ENCODE data around the gene ASIC3. TPM values are rescaled to one million over a fixed set of nuclear protein-coding genes. Genes with fewer than 3 reads are reported as not detected.

ASIC3 gene
- total RNA-seq, 2 donors from 2014 or later = 1.1 to 1.2 TPM

DNA sequence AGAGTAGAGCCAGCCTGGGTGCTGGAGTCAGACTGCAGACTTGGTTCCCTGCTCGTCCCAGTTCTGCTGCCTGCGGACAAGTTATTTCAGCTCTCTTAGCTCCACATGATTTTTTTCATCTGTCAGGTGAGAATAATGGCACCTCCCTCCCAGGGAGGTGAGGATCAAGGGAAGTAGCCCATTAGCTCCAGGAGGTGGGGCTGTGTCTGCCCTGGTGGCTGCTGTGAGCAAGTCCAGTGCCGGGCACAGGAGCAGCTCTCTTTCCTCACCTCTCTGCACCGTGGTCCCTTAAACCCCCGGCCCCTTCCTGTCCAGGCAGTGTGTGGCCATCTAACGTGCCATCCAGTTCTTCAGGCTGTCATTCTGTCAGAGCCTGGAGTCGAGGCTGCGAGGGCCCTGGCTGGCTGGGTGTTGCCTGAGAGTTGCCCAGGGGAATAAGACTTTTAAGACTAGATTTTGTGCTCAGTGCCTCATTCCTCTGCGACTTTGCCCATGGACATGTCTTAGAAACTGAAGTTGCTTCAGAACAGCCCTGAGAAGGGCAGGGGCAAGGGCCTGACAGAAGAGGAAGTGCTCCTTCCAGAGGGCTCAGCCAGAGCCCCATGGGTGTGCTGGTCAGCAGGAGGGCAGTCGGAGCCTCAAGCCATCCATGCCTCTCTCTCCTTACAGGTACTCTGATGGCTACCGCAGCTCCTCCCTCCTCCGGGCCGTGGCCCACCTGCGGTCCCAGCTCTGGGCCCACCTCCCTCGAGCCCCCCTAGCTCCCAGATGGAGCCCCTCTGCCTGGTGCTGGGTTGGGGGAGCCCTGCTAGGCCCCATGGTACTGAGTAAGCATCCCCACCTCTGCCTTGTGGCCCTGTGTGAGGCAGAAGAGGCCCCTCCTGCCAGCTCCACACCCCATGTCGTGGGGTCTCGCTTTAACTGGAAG is 15.1 kb upstream of the ASIC3 start:
- Histone ChIP-seq H3K4me1 (peaks cover 0 to 12% of the 10 kb centered on the region in 2 donors), H3K9me3 (no peaks in the 10 kb centered on the region), H3K36me3 (peaks cover 25% of the 10 kb centered on the region), H3K27me3 (no peaks in the 10 kb centered on the region), H3K4me3 (no peak overlapping the region), H3K27ac (no peak overlapping the region)
- no peak for DNase-seq (ENCODE audit: low spot score)
- no peak for TF ChIP-seq CTCF (IDR thresholded peaks at IDR 0.05)

- no peak for DNase-seq (ENCODE audit: low spot score)
- no peak for TF ChIP-seq CTCF (IDR thresholded peaks at IDR 0.05)
- peaks cover 25% of the 10 kb centered on the region for H3K36me3 ChIP-seq
- no peaks in the 10 kb centered on the region for H3K27me3 ChIP-seq
- H3K4me3 ChIP-seq = no peak overlapping the region
- H3K27ac ChIP-seq = no peak overlapping the region
- peaks cover 0 to 18% of the 10 kb centered on the region in 2 donors for H3K4me1 ChIP-seq
- H3K9me3 ChIP-seq = no peaks in the 10 kb centered on the region
Measured at GRCh38 chr7:151033864-151034249, 14.5 kb upstream of the ASIC3 start.

GRCh38 chr7:151034312-151035025 is 13.9 kb upstream of the ASIC3 start:
- no peaks in the 10 kb centered on the region for H3K9me3 ChIP-seq
- TF ChIP-seq CTCF (IDR thresholded peaks at IDR 0.05) = no peak
- no peak overlapping the region for H3K27ac ChIP-seq
- no peak overlapping the region for H3K4me3 ChIP-seq
- H3K27me3 ChIP-seq = no peaks in the 10 kb centered on the region
- peaks cover 25% of the 10 kb centered on the region for H3K36me3 ChIP-seq
- peaks cover 1 to 18% of the 10 kb centered on the region in 2 donors for H3K4me1 ChIP-seq
- no peak for DNase-seq (ENCODE audit: low spot score)

DNA sequence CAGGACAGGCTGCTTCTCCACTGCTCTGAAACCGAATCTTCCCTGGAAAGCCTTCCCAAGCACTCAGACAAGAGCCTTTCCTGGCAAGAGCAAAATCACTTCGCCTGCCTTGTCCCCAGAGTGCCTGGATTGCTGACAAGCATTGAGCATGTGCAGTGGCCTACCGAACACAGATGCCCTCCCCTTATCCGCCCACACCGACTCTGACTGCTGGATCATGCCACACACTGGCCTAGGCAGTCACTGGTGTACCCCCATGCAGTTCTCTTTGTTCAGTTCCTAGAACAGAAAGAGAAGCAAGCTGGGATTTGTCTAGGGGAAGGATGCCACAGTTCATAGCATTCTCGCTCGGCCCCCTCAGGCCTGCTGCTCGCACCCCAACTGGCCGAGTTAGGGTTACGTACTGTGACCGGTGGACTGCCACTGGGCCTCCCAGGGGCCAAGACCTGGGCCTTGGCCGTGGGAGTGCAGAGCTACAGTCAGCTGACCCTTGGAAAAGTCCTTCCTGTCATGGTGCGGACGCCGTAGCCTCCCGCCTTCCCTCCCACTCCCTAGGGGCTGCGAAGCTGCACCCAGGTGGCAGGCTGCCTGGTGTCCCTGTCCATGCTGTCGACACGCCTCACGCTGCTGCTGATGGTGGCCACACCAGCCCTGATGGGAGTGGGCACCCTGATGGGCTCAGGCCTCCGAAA is 13.2 kb upstream of the ASIC3 start:
- no peak for DNase-seq (ENCODE audit: low spot score)
- Histone ChIP-seq H3K27me3 (no peaks in the 10 kb centered on the region), H3K4me1 (peaks cover 3 to 20% of the 10 kb centered on the region in 2 donors), H3K9me3 (no peaks in the 10 kb centered on the region), H3K4me3 (no peak overlapping the region), H3K36me3 (peaks cover 25% of the 10 kb centered on the region), H3K27ac (no peak overlapping the region)
- TF ChIP-seq CTCF (IDR thresholded peaks at IDR 0.05) = no peak

DNA sequence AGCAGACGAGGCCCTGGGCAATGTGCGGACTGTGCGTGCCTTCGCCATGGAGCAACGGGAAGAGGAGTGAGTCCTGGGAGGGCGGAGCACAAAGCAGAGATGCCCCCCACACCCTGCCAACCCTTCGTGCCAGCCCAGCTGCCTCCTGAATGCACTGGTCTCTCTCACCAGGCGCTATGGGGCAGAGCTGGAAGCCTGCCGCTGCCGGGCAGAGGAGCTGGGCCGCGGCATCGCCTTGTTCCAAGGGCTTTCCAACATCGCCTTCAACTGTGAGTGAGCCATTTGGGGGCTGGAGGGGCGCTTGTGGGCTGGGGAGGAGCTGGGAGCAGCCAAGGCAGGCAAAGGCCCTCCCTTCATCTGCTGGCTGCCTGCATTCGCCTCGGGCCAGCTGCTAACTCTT is 12.4 kb upstream of the ASIC3 start:
- no peak for TF ChIP-seq CTCF (IDR thresholded peaks at IDR 0.05)
- Histone ChIP-seq H3K36me3 (peaks cover 25% of the 10 kb centered on the region), H3K4me1 (peaks cover 3 to 20% of the 10 kb centered on the region in 2 donors), H3K4me3 (no peak overlapping the region), H3K27me3 (no peaks in the 10 kb centered on the region), H3K9me3 (no peaks in the 10 kb centered on the region), H3K27ac (no peak overlapping the region)
- no peak for DNase-seq (ENCODE audit: low spot score)

Measured in right atrium auricular region (tissue), 2 donors.